Heart right ventricle (tissue), 16 donors: ENCODE results near the gene NADSYN1. TPM values are rescaled to one million over a fixed set of nuclear protein-coding genes. Genes with fewer than 3 reads are reported as not detected.
"Not testable (repeated sequence)": the region's sequence is repeated elsewhere in the genome, so short reads cannot be mapped to it uniquely, and the experiment has no call there.

ENCODE experiments used
- ATAC-seq, 8 donors: fragments of 200-7000 bp; cut with Tn5 transposase; one replicate each; pipeline ENCODE4 v1.9.1; 2020; ENCODE audit warnings: mild to moderate bottlenecking in 8 of 8, moderate library complexity in 8 of 8, moderate number of reproducible peaks in 1 of 8
- DNase-seq, 2 donors: peaks; one replicate each; pipeline ENCODE4 v3.0.0-alpha.2; 2020
- H3K27ac ChIP-seq, 10 donors: fragments of 200-600 bp; sonication (generic) in 2 of 10; one replicate each; pipeline versions ENCODE4 v1.5.0 to v1.8.0; 2020 to 2022; ENCODE audit warnings: mild to moderate bottlenecking in 3 of 10
- H3K27me3 ChIP-seq, 7 donors: fragments of 200-600 bp; one replicate each; pipeline ENCODE4 v1.8.0; 2021 to 2022; ENCODE audit warnings: mild to moderate bottlenecking in 2 of 7
- H3K36me3 ChIP-seq, 9 donors: fragments of 200-600 bp; sonication (generic) in 1 of 9; one replicate each; pipeline versions ENCODE4 v1.5.0 to v1.8.0; 2020 to 2022; ENCODE audit warnings: mild to moderate bottlenecking in 2 of 9
- H3K4me1 ChIP-seq, 9 donors: fragments of 200-600 bp; sonication (generic) in 1 of 9; one replicate each; pipeline versions ENCODE4 v1.5.0 to v1.8.0; 2020 to 2022; ENCODE audit warnings: mild to moderate bottlenecking in 4 of 9
- H3K4me3 ChIP-seq, 10 donors: fragments of 200-600 bp; sonication (generic) in 2 of 10; one replicate each; pipeline versions ENCODE4 v1.5.0 to v1.8.0; 2020 to 2022; ENCODE audit warnings: mild to moderate bottlenecking in 7 of 10, moderate library complexity in 2 of 10
- H3K9me3 ChIP-seq, 11 donors: fragments of 200-600 bp in 10 of 11; sonication (generic) in 2 of 11; one replicate each; pipeline versions ENCODE4 v1.5.0 to v1.8.0; 2013 to 2022; ENCODE audit warnings: mild to moderate bottlenecking in 2 of 11, control low read depth in 1 of 11, moderate library complexity in 1 of 11
- WGBS, 2 donors: extraction: QIAGEN DNeasy Blood & Tissue Kit; methylation state at CpG; one replicate each; pipeline ENCODE4 v1.1.7; 2013; ENCODE audit warnings: inconsistent platforms in 1 of 2; 5-methylcytosine and 5-hydroxymethylcytosine counted together
- intact Hi-C, 10 donors: fragments of 100-400 bp; cut with DNase I; formaldehyde crosslinking; loops; one replicate each; pipeline versions ENCODE4 v1.11.1 to v1.14.2; 2022
- polyA plus RNA-seq, 2 donors: library from polyadenylated mRNA; stranded (reverse); fragments of 200-250 nt; gene quantifications; one replicate each; pipeline ENCODE4 v1.2.3, GENCODE V29; 2013
- total RNA-seq, 10 donors: library from RNA; stranded (reverse); fragmentation: NEBNext Ultra II Directional in 3 of 10; extraction: Animal tissue kit (Norgen Biotek cat#: 25700) in 3 of 10; gene quantifications; one replicate each; pipeline versions ENCODE4 v1.2.1 to v1.2.4, GENCODE V29; 2021 to 2023
- TF ChIP-seq, protein P1 (sequence below), 9 donors: fragments of 200-600 bp; sonication (generic) in 2 of 9; IDR thresholded peaks; one replicate each; pipeline versions ENCODE4 v1.5.0 to v1.8.0; 2021 to 2022; ENCODE audit warnings: antibody characterized with exemption in 9 of 9, mild to moderate bottlenecking in 5 of 9, moderate library complexity in 1 of 9
- donor health status: Arrhythmogenic right ventricular cardiomyopathy.
- donor health status: ischemic (EF 13 %, LVEDD 7.1; RV severe dilation, severe dysfunction).
- donor health status: healthy with polysubstance abuse.
- donor health status: DM: no; HTN: yes; CAD: no.
- donor health status: DM: no; HTN: no; CAD: no.
- donor health status: ischemic (EF 25% LVEDD 6.9; RV normal size, moderate dysfunction).
- donor health status: ischemic (EF 25% LVEDD 5.7; RV mildly dilated, moderate dysfunction).
- donor health status: healthy.
- donor health status: DM: yes; HTN: yes; CAD: no.
- donor health status: Ischemic cardiomyopathy.
- donor health status: ischemic (EF 35%, LVEDD 5.7; RV mildly dilated, moderate dysfunction).
- donor health status: nonischemic (EF 11% LVEDD 7.7; RV severe dilation, severe dysfunction).
- donor health status: DM: yes; HTN: yes; CAD: no.
- donor health status: PGD.
- donor health status: ischemic (EF 29% LVEDD 5.4; RV normal size, mild dysfunction).
- donor health status: nonischemic (EF 23%, LVEDD 6.1; RV moderate dilation, normal function).

NADSYN1 gene
- total and polyA plus RNA-seq, 12 donors = 13.4 to 32.0 (median 16.9) TPM

DNA sequence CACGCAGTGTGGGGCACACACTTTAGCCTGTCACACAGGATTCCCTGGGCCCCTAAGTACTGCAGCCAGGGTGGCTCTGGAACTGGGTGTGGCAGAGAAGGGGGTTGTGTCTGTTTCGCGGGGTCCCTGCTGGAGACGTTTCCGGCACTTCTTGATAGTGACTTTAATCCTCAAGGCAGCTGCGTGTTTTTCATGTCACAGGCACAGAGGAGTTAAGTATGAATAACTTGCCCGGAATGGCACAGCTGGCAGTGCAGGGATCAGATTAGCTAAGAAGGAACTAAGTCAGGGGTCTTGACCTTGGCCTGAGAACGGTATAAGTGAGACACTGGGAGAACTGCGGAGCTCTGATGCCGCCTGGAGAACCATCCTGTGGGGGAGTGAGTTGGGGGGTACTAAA is 66.5 kb downstream of the NADSYN1 start:
- 59 to 61% methylated on average over 10 of the region's 10 CpGs for whole genome bisulfite sequencing, 2 donors

GRCh38 chr11:71525188-71525937 is 72.4 kb downstream of the NADSYN1 start:
- Histone ChIP-seq H3K4me3 (no peak overlapping the region), H3K4me1 (no peaks in the 10 kb centered on the region), H3K27me3 (no peaks in the 10 kb centered on the region), H3K9me3 (peaks cover 0 to 9% (median 0%) of the 10 kb centered on the region in 11 donors), H3K27ac (no peak overlapping the region), H3K36me3 (no peaks in the 10 kb centered on the region)
- DNase-seq = no peak
- WGBS, 2 donors = 59 to 63% methylated on average over 3 of the region's 3 CpGs
- no peak for ATAC-seq
- TF ChIP-seq, protein P1, sequence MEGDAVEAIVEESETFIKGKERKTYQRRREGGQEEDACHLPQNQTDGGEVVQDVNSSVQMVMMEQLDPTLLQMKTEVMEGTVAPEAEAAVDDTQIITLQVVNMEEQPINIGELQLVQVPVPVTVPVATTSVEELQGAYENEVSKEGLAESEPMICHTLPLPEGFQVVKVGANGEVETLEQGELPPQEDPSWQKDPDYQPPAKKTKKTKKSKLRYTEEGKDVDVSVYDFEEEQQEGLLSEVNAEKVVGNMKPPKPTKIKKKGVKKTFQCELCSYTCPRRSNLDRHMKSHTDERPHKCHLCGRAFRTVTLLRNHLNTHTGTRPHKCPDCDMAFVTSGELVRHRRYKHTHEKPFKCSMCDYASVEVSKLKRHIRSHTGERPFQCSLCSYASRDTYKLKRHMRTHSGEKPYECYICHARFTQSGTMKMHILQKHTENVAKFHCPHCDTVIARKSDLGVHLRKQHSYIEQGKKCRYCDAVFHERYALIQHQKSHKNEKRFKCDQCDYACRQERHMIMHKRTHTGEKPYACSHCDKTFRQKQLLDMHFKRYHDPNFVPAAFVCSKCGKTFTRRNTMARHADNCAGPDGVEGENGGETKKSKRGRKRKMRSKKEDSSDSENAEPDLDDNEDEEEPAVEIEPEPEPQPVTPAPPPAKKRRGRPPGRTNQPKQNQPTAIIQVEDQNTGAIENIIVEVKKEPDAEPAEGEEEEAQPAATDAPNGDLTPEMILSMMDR (IDR thresholded peaks at IDR 0.05) = no peak
- intact Hi-C loops = no loop called here

More for the DNA sequence above, 66.5 kb downstream of the NADSYN1 start:
- peaks cover 0 to 3% (median 0%) of the 10 kb centered on the region in 11 donors for H3K9me3 ChIP-seq
- H3K4me3 ChIP-seq = no peak overlapping the region
- H3K27me3 ChIP-seq = no peaks in the 10 kb centered on the region
- H3K27ac ChIP-seq = no peak overlapping the region
- H3K36me3 ChIP-seq = no peaks in the 10 kb centered on the region
- ATAC-seq = no peak
- intact Hi-C loops = no loop called here
- TF ChIP-seq, protein P1 (IDR thresholded peaks at IDR 0.05) = no peak
- peak in 1 of 2 donors; percentile 2 for DNase-seq
- H3K4me1 ChIP-seq = no peaks in the 10 kb centered on the region

GRCh38 chr11:71525938-71526495 is 73.0 kb downstream of the NADSYN1 start:
- ATAC-seq (no peak), DNase-seq (no peak)
- intact Hi-C loops = no loop called here
- no peak overlapping the region for H3K27ac ChIP-seq
- H3K4me1 ChIP-seq = no peaks in the 10 kb centered on the region
- peaks cover 0 to 9% (median 0%) of the 10 kb centered on the region in 11 donors for H3K9me3 ChIP-seq
- TF ChIP-seq, protein P1 (IDR thresholded peaks at IDR 0.05) = no peak
- H3K4me3 ChIP-seq = no peak overlapping the region
- no peaks in the 10 kb centered on the region for H3K27me3 ChIP-seq
- H3K36me3 ChIP-seq = no peaks in the 10 kb centered on the region
- WGBS, 2 donors = 81 to 83% methylated on average over 2 of the region's 2 CpGs

GRCh38 chr11:71526796-71527575 is 74.0 kb downstream of the NADSYN1 start, which contains the start of gene KRTAP5-7:
TSS of gene KRTAP5-7 (plus strand) at chr11:71527267. CDS start at chr11:71527301, 34 bp downstream.
- H3K27ac ChIP-seq, DNase-seq, H3K36me3 ChIP-seq, ATAC-seq, H3K9me3 ChIP-seq, H3K4me1 ChIP-seq, intact Hi-C loops, H3K4me3 ChIP-seq, H3K27me3 ChIP-seq: not testable (repeated sequence)
- 46 to 53% methylated on average over 10 of the region's 10 CpGs for WGBS, 2 donors
